Adrenal gland (tissue), 5 donors: ENCODE data around the gene XRCC5.

Experiments used
- POLR2A ChIP-seq, 2 donors: fragments of 450-650 bp; IDR thresholded peaks; one replicate each; pipeline ENCODE4 v1.6.1; 2017; ENCODE audit warnings: antibody characterized with exemption in 2 of 2, mild to moderate bottlenecking in 2 of 2, moderate library complexity in 1 of 2
- TF ChIP-seq, protein P1 (sequence below), 6 experiments: fragments of 450-650 bp in 4 of 6; fragments of 200-600 bp in 2 of 6; sonication (generic) in 1 of 6; IDR thresholded peaks; 1 replicate in 5 of 6; 2 replicates in 1 of 6; pipeline versions ENCODE4 v1.5.1 to v1.8.0; 2016 to 2021; ENCODE audit warnings: antibody characterized with exemption in 6 of 6, mild to moderate bottlenecking in 2 of 6, moderate library complexity in 1 of 6
- donor health status: DM: no; HTN: no; CAD: no.

DNA sequence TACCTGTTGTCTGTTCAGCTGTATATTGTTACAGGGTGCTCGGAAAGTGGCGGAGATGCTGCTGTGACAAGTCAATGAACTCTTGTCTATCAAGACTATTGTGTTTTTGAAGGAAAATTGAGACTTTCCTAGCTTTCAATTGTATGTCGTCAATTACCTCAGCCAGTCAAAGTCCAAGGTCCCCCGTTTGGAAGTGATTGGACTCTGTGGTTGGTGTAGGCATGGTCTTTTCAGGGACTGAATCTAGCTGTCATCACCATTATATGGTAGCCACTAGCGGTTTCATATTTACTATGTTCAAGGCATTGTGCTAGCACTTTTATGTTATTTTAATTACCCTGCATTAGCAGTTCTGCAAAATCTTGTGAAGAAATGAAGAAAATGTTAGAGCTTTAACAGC is 54.9 kb downstream of the XRCC5 start:
- TF ChIP-seq POLR2A (IDR thresholded peaks at IDR 0.05): no peak
- TF ChIP-seq, protein P1, sequence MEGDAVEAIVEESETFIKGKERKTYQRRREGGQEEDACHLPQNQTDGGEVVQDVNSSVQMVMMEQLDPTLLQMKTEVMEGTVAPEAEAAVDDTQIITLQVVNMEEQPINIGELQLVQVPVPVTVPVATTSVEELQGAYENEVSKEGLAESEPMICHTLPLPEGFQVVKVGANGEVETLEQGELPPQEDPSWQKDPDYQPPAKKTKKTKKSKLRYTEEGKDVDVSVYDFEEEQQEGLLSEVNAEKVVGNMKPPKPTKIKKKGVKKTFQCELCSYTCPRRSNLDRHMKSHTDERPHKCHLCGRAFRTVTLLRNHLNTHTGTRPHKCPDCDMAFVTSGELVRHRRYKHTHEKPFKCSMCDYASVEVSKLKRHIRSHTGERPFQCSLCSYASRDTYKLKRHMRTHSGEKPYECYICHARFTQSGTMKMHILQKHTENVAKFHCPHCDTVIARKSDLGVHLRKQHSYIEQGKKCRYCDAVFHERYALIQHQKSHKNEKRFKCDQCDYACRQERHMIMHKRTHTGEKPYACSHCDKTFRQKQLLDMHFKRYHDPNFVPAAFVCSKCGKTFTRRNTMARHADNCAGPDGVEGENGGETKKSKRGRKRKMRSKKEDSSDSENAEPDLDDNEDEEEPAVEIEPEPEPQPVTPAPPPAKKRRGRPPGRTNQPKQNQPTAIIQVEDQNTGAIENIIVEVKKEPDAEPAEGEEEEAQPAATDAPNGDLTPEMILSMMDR (IDR thresholded peaks at IDR 0.05): no peak
